RPMI7951 (cell line): ENCODE data around the gene VEPH1. TPM values are rescaled to one million over a fixed set of nuclear protein-coding genes. Genes with fewer than 3 reads are reported as not detected.

Source experiments
- DNase-seq: peaks from one replicate; pipeline ENCODE4 v3.0.0-alpha.2; 2012; ENCODE audit warnings: low read depth
- total RNA-seq: library from RNA; depleted of rRNA; stranded (reverse); fragments of >200 nt; shearing (Covaris generic); gene quantifications from 2 replicates; pipeline ENCODE4 v1.2.3, GENCODE V29; 2014; rRNA removed

Gene VEPH1
- total RNA-seq, 1 experiment from 2014 or later = 85.5 TPM

DNA sequence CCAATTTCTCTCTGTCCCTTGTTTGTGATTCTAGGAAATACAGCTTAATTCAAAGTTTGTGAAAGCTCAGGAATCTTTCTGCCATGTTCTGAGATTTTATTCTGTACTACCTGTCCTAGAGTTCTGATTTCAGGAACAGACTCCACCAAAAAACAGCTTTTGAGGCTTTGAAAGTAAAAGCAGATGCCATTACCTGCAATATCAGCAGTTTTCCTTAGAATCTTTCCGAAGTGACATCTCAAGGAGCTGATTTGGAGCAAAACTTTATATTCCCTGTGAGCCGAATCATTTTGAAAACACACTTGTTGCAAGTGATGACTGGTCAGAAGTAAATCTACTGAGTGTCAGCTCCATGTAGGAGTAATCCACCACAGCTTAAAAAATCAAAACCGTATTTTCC lies 284.0 kb downstream of the VEPH1 start:
- DNase-seq = no peak

Other genes starting within 250 kb of the VEPH1 start
- 12.7 and 13.5 TPM in 2 replicates for gene PTX3, start 66.6 kb downstream of the VEPH1 start, total RNA-seq